HG02678 (cell line): ENCODE measurements around the gene HOXA7.

Experiments used
- ATAC-seq: cut with Tn5 transposase; IDR thresholded peaks from one replicate; pipeline ENCODE4 v1.9.1; 2021; ENCODE audit warnings: mild to moderate bottlenecking, moderate library complexity; ENCODE audit not compliant: unreplicated experiment

The HOXA7 gene

GRCh38 chr7:27160546-27161213, 4.2 kb upstream of the HOXA7 start:
- ATAC-seq: peak; percentile 66

- no peak for ATAC-seq
These were observed 3.7 kb upstream of the HOXA7 start for GRCh38 chr7:27160145-27160545.

- ATAC-seq: no peak
These were observed 3.0 kb upstream of the HOXA7 start for GRCh38 chr7:27159266-27160144.

GRCh38 chr7:27158436-27159265, 2.2 kb upstream of the HOXA7 start:
- ATAC-seq: no peak

- no peak for ATAC-seq
These were observed 1.4 kb upstream of the HOXA7 start for GRCh38 chr7:27157702-27158431.

- no peak for ATAC-seq
These were observed 634 bp upstream of the HOXA7 start for GRCh38 chr7:27156916-27157701.

- ATAC-seq: no peak
These were observed 513 bp downstream of the HOXA7 start for GRCh38 chr7:27155816-27156507.

- ATAC-seq: no peak
These were observed 1.3 kb downstream of the HOXA7 start for GRCh38 chr7:27154901-27155815.

- ATAC-seq: no peak
These were observed 2.1 kb downstream of the HOXA7 start for GRCh38 chr7:27154369-27154768.

GRCh38 chr7:27153526-27153925, 2.9 kb downstream of the HOXA7 start:
- ATAC-seq: no peak

GRCh38 chr7:27152816-27153442, 3.5 kb downstream of the HOXA7 start:
- no peak for ATAC-seq

GRCh38 chr7:27151931-27152815, 4.3 kb downstream of the HOXA7 start, which contains the start of gene HOXA3:
TSS of gene HOXA3 (minus strand) at chr7:27152583. CDS start at chr7:27110640, 41,943 bp downstream.
- ATAC-seq: no peak

- no peak for ATAC-seq
These were observed 5.0 kb downstream of the HOXA7 start for GRCh38 chr7:27151341-27151930.

GRCh38 chr7:27150568-27151340, 5.7 kb downstream of the HOXA7 start:
- ATAC-seq: peak; percentile 86

- ATAC-seq: no peak
These were observed 6.5 kb downstream of the HOXA7 start for GRCh38 chr7:27149842-27150567.
